Skeletal muscle cell (primary cell): ENCODE results near the gene ARID1B.

Source experiments
- DNase-seq: peaks from one replicate; pipeline ENCODE4 v3.0.0-alpha.2; 2010; ENCODE audit warnings: low read depth
- H3K4me3 ChIP-seq: 2 replicates; pipeline ENCODE4 v1.5.1; 2011; ENCODE audit warnings: low read depth, mild to moderate bottlenecking, control low read depth, low read length, moderate library complexity

Gene ARID1B

DNA sequence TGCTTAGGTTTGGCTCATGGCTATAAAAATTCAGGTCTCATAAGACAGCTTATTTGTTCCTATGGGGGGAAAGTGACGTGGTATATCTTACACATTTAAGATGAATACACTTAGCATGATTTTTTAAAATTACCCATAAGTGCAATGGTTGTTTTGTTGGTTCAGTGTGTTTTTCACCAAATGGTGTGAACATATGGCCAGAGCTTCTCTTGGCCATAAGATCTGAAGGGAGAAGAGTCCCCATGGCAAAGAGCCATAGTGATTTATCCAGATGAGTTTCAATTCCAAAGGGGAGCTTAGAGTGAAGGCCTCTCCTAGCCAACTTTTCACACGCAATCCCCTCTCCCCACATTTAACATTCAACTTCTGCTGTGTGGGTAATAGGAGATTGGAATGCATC lies 438.5 kb downstream of the ARID1B start:
- DNase-seq = no peak

DNA sequence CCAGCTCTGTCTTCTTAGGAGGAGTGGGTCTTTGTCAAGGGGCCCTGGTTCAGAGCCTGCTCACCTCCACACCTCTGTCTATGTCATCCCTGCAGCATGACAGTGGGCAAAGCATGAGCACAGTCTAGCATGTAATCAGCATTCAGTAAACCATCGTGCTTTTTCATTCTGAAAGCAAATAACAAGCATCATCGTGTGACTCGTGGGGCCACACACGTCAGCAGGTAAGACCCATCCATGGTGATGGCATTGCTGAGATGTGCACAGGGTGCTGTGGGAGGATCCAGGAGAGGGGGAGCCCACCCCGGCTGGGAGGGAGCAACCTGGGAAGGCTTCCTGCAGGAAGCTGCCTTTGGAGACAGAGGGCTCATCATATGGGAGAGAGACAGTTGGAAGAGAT lies 439.4 kb downstream of the ARID1B start:
- no peak for DNase-seq
- no peak overlapping the region for H3K4me3 ChIP-seq

More for the DNA sequence above, 438.5 kb downstream of the ARID1B start:
- no peak overlapping the region for H3K4me3 ChIP-seq

DNA sequence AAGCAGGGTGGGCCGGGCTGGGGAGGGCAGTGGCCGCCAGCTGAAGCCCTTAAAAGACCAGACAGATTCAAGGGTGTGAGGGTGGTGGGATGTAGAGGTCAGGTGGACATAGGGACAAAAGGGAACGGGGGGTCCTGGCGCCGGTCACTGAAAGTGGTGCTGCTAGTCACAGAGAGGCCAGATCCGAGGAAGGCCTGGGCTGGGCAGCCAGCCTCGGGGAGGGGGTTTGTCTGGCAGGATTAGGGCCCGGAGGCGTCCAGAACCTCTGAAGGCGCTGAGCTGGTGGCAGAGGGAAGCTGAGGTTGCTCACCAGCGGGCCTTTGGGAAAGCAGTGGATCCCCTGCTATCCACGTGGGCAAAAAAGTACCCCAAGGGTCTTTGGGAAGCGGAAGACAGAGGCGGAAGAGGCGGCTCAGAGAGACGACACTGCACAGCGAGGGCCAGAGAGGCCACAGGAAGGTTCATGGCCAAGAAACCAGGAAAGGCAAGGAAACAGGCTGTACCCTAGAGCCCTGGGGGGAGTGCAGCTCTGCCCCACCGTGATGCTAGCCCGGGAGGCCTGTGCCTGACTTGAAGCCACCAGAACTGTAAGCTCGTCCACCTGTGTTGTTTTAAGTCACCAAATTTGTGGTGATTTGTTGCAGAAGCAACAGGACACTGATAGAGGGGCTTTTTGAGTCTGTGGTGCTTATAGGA lies 440.2 kb downstream of the ARID1B start:
- no peak for DNase-seq
- no peak overlapping the region for H3K4me3 ChIP-seq

DNA sequence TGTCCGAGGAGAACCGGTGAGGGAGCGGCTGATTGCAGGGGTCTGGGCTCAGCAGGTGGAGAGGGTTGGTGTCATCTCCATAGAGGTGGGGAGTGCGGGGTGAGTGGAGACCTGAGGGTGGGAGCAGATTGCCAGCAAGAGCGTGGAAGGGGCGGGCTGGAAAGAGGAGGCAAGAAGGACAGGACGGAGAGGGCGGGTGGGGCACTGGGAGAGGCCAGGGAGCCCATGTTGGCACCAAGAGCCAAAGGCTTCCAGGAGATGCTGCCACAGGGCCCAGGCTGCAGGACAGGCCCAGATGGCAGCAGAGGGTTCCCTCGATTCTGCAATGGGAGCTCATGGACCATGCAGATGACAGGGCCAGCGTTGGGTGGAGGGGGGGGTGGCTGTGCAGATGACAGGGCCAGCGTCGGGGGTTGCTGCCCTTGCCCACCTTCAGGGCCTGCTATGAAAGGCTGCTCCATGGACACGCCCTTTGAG lies 440.8 kb downstream of the ARID1B start:
- H3K4me3 ChIP-seq = no peak overlapping the region
- no peak for DNase-seq

DNA sequence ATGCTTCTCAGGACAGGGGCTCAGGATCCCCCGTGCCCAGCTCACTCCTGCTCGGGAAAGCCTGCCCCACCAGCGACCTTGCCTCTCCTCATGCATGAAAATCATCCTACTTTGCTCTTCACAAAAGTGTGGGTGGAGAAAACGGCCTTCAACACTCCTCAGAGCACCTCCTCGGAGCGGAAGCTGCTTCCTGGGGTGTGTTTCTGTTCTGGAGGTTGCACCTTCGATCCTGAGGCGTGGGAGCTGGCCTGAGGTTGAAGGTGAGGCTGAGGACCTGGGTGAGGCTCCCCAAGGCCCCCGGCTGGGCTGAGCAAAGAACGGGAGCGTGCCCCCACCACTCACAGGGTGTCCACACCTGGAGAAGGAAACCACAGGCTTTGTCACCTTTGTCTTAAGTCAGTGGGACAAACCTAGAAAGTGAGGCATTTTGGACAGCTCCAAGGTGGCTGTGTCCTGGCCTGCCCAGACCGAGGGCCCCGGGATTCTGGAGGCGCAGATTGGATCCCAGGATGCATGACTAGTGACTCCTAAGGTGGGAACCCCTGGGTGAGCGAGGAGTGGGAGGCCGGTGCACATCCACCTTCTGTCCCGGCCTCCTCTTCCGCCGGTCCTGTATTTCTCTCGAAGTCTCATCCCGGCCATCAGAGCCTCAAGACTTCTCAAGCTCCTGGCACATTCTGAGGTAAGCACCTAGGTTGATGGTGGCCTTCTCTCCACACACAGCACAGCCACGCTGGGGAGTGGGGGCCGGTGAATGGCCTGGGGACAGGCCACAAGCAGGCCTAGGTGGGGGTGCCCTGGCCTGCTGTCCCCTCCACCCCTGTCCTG lies 441.4 kb downstream of the ARID1B start:
- H3K4me3 ChIP-seq = no peak overlapping the region
- DNase-seq = no peak

DNA sequence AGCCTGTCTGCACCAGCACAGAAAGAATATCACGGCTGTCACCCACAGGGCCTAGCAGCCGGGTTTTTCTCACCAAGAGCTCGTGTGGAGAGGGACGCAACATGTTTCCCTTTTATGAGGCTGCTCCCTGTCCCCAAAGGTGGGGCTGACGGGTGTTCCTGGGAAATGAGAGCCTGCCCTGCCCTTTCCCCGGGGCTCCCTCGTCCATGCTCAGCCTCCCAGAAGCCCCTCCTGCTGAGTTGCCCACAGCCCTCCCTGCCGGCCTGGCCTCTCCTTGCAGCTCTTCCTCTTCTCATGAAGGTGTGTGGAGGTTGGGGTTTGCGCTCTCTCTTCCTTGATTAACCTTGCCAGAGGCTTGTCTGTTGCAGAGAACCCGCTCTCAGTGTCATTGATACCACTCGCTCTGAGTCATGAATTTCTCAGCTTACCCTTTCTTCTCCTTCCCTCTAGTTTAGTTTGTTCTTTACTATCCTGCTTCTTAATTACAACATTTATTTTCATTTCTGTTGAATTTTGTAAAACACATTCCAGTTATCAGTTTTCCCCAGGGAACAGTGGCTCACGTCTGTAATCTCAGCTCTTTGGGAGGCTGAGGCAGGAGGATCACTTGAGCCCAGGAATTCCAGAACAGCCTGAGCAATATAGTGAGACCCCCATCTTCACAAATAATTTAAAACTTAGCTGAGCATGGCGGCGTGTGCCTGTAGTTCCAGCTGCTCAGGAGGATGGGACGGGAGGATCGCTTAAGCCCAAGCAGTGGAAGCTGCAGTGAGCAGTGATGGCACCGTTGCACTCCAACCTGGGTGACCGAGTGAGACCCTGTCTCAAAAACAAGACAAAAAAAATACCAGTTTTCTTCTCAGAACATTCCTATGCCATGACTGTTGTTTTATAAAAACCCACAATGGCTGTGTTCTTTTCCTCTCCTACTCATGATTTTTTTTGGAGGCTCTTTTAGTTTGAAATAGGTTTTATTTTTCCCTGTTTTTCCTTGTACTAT lies 442.3 kb downstream of the ARID1B start:
- peak; percentile 25 for DNase-seq
- no peak overlapping the region for H3K4me3 ChIP-seq

DNA sequence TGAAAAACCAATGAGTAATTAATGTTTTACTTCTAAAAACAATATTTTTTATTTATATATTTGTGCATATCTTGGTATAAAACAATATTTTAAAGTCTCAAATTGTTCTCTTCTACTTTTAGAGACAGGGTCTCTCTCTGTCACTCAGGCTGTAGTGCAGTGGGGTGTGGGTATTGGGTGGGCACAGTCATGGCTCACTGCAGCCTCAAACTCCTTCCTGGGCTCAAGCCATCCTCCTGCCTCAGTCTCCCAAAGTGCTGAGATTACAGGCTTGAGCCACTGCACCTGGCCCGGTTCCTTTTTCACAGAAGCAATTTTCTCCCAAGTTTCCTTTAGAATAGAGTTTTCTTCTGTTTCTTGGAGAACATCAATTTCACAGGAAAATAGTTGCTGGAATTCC lies 443.3 kb downstream of the ARID1B start:
- DNase-seq = no peak
- peak overlapping the region; percentile 38 for H3K4me3 ChIP-seq

DNA sequence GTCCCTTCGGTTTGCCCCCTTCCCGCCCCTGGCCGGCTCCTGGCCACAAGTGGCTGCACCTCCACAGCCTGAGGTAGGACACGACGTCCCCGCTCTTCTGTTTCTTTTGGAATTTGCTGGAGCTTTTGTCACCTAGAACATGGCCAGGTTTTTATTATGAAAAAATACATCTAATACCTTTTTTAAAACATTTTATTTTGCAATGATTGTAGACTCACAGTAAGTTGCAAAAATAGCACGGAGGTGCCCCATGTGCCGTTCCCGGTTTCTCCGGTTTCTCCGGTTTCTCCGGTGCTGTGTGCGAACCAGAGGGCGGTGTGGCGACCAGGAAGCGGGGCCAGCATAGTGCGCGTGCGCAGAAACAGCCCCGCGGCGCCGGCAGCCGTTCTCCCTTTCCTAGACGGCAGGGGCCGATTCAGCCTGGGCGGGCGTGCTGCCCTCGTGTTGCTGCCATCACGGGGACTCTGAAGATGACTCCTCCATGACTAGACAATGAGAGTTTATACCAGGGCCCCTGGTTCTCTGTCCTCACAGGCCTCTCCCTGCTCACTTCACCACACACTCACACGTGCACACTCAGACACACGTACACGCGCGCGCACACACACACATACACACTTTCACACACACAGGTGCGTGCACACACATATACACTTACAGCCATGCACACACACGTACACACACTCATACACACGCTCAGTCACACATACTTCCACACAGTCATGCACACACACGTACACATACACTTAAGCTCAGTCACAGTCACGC lies 444.1 kb downstream of the ARID1B start:
- H3K4me3 ChIP-seq = peak overlapping the region; percentile 38
- no peak for DNase-seq

DNA sequence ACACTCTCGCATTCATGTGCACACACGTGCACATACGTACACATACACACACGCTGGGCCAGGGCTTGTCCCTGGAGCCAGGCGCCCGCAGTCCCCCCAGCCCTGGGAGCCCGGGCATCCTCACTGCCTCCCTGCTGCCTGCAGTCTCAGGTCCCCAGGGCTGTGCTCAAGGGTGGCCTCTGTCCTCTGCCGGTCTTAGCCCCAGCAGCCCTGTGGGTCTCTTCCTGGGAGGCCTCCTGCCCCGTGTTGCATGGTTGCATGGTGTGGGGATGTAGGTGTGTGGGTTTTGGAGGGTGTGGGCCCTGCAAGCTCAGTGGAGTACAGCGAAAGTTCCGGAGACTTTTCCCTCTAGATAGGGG lies 444.6 kb downstream of the ARID1B start:
- H3K4me3 ChIP-seq = no peak overlapping the region
- no peak for DNase-seq

DNA sequence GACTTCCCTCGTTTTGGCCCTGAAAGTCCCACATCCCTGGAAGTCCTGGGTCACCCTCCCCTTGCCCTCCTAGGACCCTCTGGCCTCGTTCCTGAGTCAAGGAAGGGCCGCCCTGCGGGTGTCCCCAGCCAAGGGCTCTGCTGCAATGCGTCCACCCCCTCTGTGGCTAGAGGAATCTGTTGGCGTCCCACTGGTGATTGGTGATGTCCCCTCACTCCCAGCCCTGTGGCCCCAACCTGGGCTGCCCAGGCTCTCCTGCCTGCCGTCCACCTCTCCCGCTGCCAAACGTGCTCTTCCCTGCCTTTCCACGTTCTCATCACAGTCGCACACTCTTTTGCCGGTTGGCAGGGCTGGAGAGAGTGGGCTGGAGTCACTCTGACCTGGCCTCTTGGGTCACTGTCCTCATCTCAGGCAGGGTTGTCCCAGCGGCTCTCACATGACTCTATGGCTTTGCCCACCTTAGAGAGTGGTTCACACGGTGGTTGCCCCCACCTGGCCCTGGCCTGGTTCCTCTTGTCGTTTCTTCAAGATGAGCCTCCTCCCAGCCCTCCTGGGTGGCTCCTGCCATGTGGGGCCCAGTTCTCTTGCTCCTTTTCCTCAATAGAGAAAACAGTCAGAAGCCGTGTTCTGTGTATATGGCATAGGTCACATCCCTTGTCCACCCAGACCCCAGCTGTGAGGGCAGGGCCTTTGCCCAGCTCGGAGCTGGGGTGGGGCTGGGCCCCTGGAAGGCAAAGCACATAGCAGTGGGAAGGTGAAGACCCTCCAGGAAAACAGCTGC lies 445.2 kb downstream of the ARID1B start:
- DNase-seq = no peak
- H3K4me3 ChIP-seq = no peak overlapping the region

DNA sequence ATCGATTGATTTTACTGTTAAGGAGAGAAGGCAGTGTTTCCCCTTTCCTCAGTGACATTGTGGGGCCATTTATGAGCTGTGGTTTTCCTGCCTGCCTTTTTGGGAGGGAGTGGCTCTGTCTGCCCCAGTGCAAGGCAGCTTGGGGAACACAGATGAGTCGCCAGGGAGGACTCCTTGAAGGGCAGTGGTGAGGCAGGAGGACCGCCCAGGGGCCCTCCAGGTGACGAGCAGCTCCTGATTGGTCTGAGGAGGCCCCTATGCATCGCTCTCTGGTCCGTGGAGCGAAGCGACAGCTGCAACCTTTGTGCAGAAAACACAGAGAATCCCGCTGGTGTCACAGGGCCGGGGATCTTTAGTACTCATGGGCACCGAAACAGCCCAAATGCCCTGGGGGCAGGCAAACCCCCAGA lies 445.8 kb downstream of the ARID1B start:
- DNase-seq = no peak
- no peak overlapping the region for H3K4me3 ChIP-seq

DNA sequence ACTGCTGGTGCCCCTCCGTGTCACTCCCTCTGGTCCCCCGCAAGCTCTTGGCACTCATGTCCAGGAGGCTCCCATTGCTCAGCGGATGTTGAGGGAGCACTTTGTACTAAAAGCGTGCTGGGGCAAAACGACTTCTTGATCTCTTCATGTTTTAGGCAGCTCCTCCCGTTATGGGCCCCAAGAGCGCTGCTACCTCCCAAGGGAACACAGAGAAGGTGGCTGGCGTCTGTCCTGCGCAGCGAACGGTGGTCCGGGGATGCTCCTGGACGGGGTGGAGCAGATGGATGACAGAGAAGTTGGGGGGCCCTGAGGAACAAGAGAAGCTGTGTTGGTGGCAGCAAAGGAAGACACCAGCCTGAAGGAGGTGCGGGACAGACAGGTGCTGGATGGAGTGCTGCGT lies 446.3 kb downstream of the ARID1B start:
- no peak for DNase-seq
- H3K4me3 ChIP-seq = no peak overlapping the region

DNA sequence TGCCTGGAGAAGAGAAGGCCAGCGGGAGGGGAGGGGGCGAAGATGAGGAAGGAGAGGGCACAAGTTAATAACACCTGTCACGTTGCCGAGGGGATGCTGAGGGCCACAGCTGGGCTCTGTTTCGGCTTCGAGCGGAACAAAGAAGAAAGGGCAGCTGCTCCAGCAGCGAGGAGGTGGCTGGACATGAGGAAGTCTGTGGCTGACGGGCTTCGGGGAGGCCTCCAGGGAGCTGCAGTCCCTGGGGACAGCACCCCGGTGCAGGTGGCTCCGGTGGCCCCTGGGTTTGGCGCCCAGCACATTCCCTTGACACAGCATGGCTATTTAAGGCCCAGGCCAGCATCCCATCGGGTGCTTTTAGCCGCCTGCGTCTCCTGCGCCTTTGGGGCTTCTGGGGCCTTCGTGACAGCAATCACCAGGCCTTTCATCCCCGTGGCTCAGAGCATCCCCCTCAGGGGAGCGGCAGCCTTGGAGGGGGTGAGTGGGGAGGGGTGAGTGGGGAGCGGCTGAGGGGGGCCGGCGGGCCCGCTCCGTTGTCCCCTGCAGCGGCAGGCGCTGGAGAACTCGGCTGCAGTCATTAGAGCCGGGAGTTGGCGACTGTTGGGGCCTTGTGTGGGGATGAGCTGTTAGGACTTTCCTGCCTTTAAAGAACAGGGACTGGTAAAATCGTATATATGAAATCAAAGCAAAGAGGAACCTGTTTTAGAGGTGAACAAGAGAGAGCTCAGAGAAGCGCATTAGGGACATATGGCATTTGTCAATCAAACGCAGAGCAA lies 447.2 kb downstream of the ARID1B start:
- no peak for DNase-seq
- no peak overlapping the region for H3K4me3 ChIP-seq

DNA sequence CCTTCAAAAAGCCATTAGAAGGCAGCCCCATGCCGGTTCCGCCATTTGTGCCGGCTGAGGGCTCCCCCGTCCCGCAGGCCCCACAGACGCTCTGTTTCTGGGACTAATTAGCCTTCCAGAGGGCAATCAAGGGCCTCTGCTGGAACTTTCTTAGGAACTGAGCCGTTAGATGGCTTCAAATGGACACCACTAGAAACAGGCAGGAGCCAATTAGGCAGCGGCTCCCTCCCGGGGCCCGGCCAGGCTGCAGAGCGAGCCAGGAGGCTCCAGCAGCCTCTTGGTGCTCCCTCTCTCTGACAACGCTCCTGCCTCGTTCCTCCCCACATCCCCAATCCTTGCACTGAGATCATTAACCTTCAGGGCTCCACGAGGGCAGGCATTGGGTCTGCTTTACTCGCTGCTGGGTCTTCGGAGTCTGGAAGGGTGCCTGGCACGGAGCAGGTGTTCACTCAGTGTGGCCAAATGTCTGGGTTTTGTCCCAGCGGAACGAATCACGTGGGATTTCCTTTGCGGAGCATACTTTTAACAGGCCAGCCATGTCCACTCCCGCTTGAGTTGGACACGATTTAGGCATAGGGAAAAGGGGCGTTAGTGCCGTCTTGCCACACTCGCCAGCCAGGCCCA lies 447.9 kb downstream of the ARID1B start:
- H3K4me3 ChIP-seq = no peak overlapping the region
- no peak for DNase-seq

DNA sequence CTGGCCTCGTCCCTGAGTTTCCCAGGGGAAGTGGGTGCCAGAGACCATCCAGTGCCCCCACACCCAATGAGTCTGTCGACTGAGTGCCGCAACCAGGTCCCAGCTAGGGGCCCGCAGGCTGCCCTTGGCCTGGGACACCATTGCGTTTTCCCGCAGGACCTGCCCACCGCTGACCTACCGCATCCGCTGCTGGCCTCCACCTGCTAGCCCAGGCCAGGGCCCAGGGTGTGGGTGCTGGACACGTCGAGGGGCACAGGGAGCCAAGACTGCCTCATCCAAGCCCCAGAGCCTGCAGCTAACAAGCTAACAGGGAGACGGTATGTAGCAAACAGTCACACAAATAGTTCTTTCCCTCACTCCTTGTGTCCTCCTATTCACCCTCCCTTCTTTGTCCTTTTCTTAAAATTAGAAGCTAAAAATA lies 448.4 kb downstream of the ARID1B start:
- no peak for DNase-seq
- no peak overlapping the region for H3K4me3 ChIP-seq

DNA sequence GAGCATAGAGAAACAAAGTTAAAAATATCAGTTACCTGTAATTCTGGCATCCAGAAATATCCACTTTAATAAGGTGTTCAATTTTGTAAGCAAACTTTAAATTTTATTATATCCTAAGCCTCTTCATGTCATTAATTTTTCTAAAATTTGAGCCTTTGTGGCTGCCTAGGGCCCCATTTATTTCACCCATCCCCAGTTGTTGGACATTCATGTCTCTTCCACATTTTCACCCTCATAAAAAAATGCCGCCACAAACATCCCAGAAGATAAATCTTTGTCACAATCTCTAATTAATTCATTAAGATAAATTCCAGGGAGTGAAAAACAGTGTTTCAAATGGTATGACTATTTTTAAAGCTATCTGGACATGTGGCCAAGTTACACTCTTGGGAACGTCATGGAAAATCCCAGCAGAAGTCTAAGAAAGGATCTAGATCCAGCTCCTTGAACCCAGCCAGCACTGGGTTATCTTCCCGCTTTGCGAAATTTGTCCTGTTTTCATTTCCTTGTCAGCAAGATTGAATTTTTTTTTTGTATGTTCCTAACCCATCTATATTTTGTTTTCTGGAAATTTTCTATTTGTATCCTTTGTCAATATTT lies 448.9 kb downstream of the ARID1B start:
- no peak overlapping the region for H3K4me3 ChIP-seq
- no peak for DNase-seq

DNA sequence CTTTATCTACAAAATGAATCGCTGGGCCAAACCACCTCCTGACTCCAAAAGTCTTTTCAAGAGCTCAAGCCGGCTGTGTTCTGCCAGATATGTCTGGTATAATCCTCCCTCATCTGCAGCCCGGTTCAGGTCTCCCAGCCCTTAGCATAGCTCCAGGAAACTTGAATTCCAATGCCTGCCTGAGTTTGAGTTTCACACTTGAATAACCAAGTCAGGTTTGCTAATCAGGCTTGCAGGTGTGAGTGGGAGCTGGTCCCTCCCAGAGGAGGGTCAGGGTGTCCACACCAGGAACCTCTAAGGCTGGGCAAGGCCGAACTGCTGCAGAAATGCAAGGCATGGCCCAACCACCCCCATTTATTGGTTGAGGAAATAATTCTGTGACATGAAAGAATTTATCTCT lies 449.6 kb downstream of the ARID1B start:
- no peak overlapping the region for H3K4me3 ChIP-seq
- DNase-seq = no peak
